ENCODE results near the gene RAB43.

The RAB43 gene

GRCh38 chr3:129121792-129122411 lies at the start of gene RAB43 (continued):
- TF ChIP-seq ZNF157 (tag by site-specific recombination; IDR thresholded peaks at IDR 0.05) (no peak), ZNF426 (tag by site-specific recombination; IDR thresholded peaks at IDR 0.05) (no peak), ZNF658 (tag by site-specific recombination; IDR thresholded peaks at IDR 0.05) (no peak), ZNF433 (tag by site-specific recombination; IDR thresholded peaks at IDR 0.05; ENCODE audit: low read depth) (no peak), ZNF169 (tag by site-specific recombination; IDR thresholded peaks at IDR 0.05) (no peak), ZNF335 (tag by site-specific recombination; conservative IDR thresholded peaks at IDR 0.05) (peak; percentile 75), ZNF610 (tag by site-specific recombination; IDR thresholded peaks at IDR 0.05; ENCODE audit: borderline replicate concordance) (no peak), ZNF324 (tag by site-specific recombination; IDR thresholded peaks at IDR 0.05) (no peak), AEBP2 (tag by site-specific recombination; IDR thresholded peaks at IDR 0.05; ENCODE audit: borderline replicate concordance) (no peak), ZNF585B (tag by site-specific recombination; IDR thresholded peaks at IDR 0.05) (no peak), KLF7 (tag by site-specific recombination; IDR thresholded peaks at IDR 0.05; ENCODE audit: borderline replicate concordance) (no peak), ZNF221 (tag by site-specific recombination; IDR thresholded peaks at IDR 0.05; ENCODE audit: borderline replicate concordance) (no peak), KLF9 (tag by site-specific recombination; IDR thresholded peaks at IDR 0.05; ENCODE audit: low read depth) (peak; percentile 78), ZNF19 (tag by site-specific recombination; IDR thresholded peaks at IDR 0.05; ENCODE audit: low read depth) (no peak), ZNF660 (tag by site-specific recombination; IDR thresholded peaks at IDR 0.05) (no peak), KLF8 (tag by site-specific recombination; IDR thresholded peaks at IDR 0.05) (peak; percentile 100), ZNF362 (tag by site-specific recombination; IDR thresholded peaks at IDR 0.05) (no peak), ZBTB44 (tag by site-specific recombination; IDR thresholded peaks at IDR 0.05) (no peak), ZNF140 (tag by site-specific recombination; IDR thresholded peaks at IDR 0.05) (no peak), KLF1 (tag by site-specific recombination; IDR thresholded peaks at IDR 0.05) (peak; percentile 91), ZNF561 (tag by site-specific recombination; IDR thresholded peaks at IDR 0.05; ENCODE audit: borderline replicate concordance) (no peak), ZBTB1 (tag by site-specific recombination; IDR thresholded peaks at IDR 0.05) (no peak), SCRT1 (tag by site-specific recombination; IDR thresholded peaks at IDR 0.05; ENCODE audit: borderline replicate concordance) (no peak), ZNF18 (tag by site-specific recombination; IDR thresholded peaks at IDR 0.05) (no peak), WT1 (tag by site-specific recombination; IDR thresholded peaks at IDR 0.05) (no peak), ZNF416 (tag by site-specific recombination; IDR thresholded peaks at IDR 0.05) (no peak), ZSCAN5A (tag by site-specific recombination; IDR thresholded peaks at IDR 0.05) (no peak), ZNF202 (tag by site-specific recombination; IDR thresholded peaks at IDR 0.05; ENCODE audit: borderline replicate concordance) (no peak), ZNF292 (tag by site-specific recombination; IDR thresholded peaks at IDR 0.05; ENCODE audit: borderline replicate concordance, low read depth) (no peak), ZNF184 (tag by site-specific recombination; IDR thresholded peaks at IDR 0.05) (no peak), ZNF26 (tag by site-specific recombination; IDR thresholded peaks at IDR 0.05) (no peak), ZNF626 (tag by site-specific recombination; IDR thresholded peaks at IDR 0.05) (no peak), ZNF2 (tag by site-specific recombination; IDR thresholded peaks at IDR 0.05) (no peak), GFI1B (tag by site-specific recombination; IDR thresholded peaks at IDR 0.05) (no peak)
